Activated naive CD4-positive, alpha-beta T cell treated with anti-CD3 and anti-CD28 coated beads, Interleukin-2, amount 50 U/mL, for 72 hours (primary cell): ENCODE measurements around the gene SEC14L1. TPM values are rescaled to one million over a fixed set of nuclear protein-coding genes. Genes with fewer than 3 reads are reported as not detected.
A peak's percentile ranks its signal among the peaks of the same experiment; 100 is the strongest.
"Not testable (repeated sequence)": the region's sequence is repeated elsewhere in the genome, so short reads cannot be mapped to it uniquely, and the experiment has no call there.

Experiments
- ATAC-seq, 2 donors: fragments of 150-1000 bp; cut with Tn5 transposase; 2 replicates each; pipeline ENCODE4 v1.10.0; 2021; ENCODE audit warnings: mild to moderate bottlenecking in 2 of 2, moderate library complexity in 2 of 2
- DNase-seq, 2 donors: peaks; one replicate each; pipeline ENCODE4 v3.0.0; 2021 to 2022; ENCODE audit warnings: low spot score in 2 of 2
- H3K27ac Mint-ChIP-seq, 2 donors: one replicate each; pipeline ENCODE4 v1.8.0; 2022; ENCODE audit warnings: mild to moderate bottlenecking in 2 of 2, mixed read lengths in 2 of 2
- H3K36me3 Mint-ChIP-seq, 2 donors: one replicate each; pipeline ENCODE4 v1.8.0; 2022; ENCODE audit warnings: mixed read lengths in 2 of 2
- H3K9me3 Mint-ChIP-seq, 2 donors: one replicate each; pipeline ENCODE4 v1.8.0; 2022; ENCODE audit warnings: mixed read lengths in 2 of 2
- total RNA-seq, 2 donors: library from RNA; stranded (reverse); gene quantifications; one replicate each; pipeline ENCODE4 v1.2.3, GENCODE V29; 2022

Gene SEC14L1
- total RNA-seq, 2 donors from 2014 or later = 53.4 to 103 TPM

DNA sequence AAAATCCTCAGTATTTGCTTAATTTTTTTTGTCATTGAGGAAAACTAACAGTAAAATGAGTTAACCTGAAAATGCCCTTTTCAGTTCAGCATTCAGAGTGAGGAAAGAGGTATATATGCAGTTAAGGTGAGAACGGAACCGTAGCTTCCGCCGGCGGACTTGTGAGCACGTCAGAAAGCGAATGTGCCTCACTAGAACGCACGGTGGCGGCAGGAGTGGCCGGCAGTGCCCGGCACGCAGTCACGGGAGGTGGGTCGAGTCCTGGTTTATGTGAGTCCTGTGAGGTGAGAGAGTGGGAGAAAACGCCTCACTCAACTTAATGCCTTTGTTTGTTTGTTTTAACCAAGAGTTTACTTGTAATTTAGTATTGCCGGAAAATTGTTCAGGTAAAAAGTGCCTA lies 6.1 kb downstream of the SEC14L1 start:
- peaks cover 5 to 23% of the 10 kb centered on the region in 2 donors for H3K36me3 Mint-ChIP-seq
- no peaks in the 10 kb centered on the region for H3K9me3 Mint-ChIP-seq
- peak overlapping the region in 1 of 2 donors; percentile 45 for H3K27ac Mint-ChIP-seq
- DNase-seq (no peak), ATAC-seq (no peak)

GRCh38 chr17:77147357-77147801 lies 6.6 kb downstream of the SEC14L1 start:
- H3K9me3 Mint-ChIP-seq = no peaks in the 10 kb centered on the region
- peaks cover 4 to 21% of the 10 kb centered on the region in 2 donors for H3K36me3 Mint-ChIP-seq
- DNase-seq = no peak
- peak overlapping the region in 1 of 2 donors; percentile 45 for H3K27ac Mint-ChIP-seq
- peak in 1 of 2 donors; percentile 56 for ATAC-seq

DNA sequence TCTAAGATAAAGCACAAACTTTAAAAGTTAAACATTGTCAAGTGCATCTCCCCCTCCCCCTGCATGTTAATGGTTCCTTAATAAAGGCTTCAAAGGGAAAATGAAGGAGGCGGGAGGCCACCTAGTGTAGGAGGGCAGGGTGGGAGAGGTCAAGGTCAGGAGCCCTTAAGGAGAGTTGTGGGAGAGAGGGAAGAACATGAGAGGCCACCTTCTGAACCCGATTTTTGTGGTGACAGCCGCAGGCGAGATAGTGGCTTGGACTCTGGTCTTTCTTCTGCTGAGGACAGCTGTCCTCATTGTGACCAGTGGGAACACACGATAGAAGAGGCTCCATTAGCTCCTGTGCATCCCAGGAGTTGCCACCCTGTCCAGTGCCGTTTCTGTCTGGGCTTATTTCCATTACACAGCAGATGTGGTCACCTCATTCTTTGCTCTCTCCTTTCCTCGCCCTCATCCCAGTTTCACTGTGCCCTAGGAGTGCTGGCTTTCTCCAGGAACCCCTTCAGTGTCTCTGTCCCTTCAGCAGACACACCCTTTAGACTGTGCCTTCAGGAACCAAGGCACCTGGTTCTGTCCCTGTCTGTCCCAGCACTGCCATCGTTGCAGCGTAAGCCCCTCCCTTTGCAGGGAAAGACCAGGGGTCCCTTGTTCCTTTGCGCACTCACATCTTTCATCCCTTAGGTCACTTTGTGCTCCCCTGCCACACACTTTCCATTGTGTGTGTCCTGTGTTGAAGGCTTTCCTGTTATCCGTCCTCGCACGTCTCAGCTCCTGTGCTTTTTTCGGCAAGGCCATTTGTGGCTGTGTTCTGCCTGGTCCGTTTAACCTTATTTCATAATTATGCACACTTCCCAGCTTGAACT lies 7.5 kb downstream of the SEC14L1 start:
- Mint-ChIP-seq H3K9me3 (no peaks in the 10 kb centered on the region), H3K36me3 (peaks cover 4 to 19% of the 10 kb centered on the region in 2 donors), H3K27ac (peak overlapping the region in 1 of 2 donors; percentile 75)
- DNase-seq (no peak), ATAC-seq (no peak)

GRCh38 chr17:77148940-77149510 lies 8.3 kb downstream of the SEC14L1 start:
- H3K36me3 Mint-ChIP-seq = peaks cover 4 to 12% of the 10 kb centered on the region in 2 donors
- DNase-seq = no peak
- H3K27ac Mint-ChIP-seq = peak overlapping the region in 1 of 2 donors; percentile 75
- no peak for ATAC-seq
- H3K9me3 Mint-ChIP-seq = no peaks in the 10 kb centered on the region

GRCh38 chr17:77150196-77150595 lies 9.4 kb downstream of the SEC14L1 start:
- H3K27ac Mint-ChIP-seq = peak overlapping the region in 1 of 2 donors; percentile 83
- ATAC-seq (no peak), DNase-seq (no peak)
- H3K36me3 Mint-ChIP-seq = peaks cover 4 to 12% of the 10 kb centered on the region in 2 donors
- H3K9me3 Mint-ChIP-seq = no peaks in the 10 kb centered on the region

GRCh38 chr17:77151186-77151585 lies 10.4 kb downstream of the SEC14L1 start:
- Mint-ChIP-seq H3K9me3 (no peaks in the 10 kb centered on the region), H3K36me3 (peaks cover 4 to 12% of the 10 kb centered on the region in 2 donors), H3K27ac (no peak overlapping the region)
- DNase-seq (no peak), ATAC-seq (no peak)

GRCh38 chr17:77152056-77152455 lies 11.3 kb downstream of the SEC14L1 start:
- H3K27ac Mint-ChIP-seq = peak overlapping the region in 1 of 2 donors; percentile 70
- not testable (repeated sequence) for DNase-seq, H3K36me3 Mint-ChIP-seq, H3K9me3 Mint-ChIP-seq, ATAC-seq

GRCh38 chr17:77153472-77153871 lies 12.7 kb downstream of the SEC14L1 start:
- Mint-ChIP-seq H3K36me3 (peaks cover 10 to 11% of the 10 kb centered on the region in 2 donors), H3K9me3 (no peaks in the 10 kb centered on the region), H3K27ac (no peak overlapping the region)
- ATAC-seq (no peak), DNase-seq (no peak)

DNA sequence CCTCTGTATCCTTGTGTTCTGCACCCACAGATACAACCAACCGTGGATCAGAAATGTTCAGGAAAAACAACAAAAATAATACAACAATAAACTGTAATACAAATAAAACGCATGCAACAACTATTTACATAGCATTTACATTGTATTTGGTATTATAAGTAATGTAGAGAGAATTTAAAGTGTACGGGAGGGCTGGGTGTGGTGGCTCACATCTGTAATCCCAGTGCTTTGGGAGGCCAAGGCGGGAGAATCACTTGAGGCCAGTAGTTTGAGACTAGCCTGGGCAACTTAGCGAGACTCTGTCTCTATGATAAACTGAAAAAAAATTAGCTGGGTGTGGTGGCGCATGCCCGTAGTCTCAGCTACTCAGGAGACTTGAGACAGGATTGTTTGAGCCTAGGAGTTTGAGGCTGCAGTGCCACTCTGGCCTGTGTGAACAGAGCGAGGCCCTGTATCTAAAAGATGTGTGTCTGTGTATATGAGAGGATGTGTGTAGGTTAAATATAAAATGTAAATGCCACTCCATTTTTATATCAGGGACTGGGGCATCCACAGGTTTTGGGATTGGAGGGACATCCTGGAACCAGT lies 13.3 kb downstream of the SEC14L1 start:
- no peaks in the 10 kb centered on the region for H3K9me3 Mint-ChIP-seq
- H3K27ac Mint-ChIP-seq = peak overlapping the region in 1 of 2 donors; percentile 22
- no peak for ATAC-seq
- no peak for DNase-seq
- peaks cover 10 to 11% of the 10 kb centered on the region in 2 donors for H3K36me3 Mint-ChIP-seq

DNA sequence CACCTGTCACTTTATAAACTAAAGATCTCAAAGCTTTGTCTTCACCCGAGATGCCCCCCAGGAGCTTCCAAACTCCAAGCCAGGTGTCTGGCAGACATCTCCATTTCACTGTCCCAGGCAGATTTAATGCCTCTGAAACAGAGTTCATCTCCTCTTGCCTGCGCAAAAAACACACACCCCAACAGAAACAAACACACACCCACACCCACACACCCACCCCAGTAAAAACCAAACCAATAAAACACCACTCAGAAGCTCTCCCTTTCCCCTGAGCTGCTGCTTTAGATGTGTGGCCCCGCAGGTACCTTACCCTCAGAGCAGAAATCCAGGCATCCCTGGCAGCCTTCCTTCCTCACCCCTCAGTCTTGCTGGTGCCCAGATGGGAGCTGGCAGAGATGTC lies 14.4 kb downstream of the SEC14L1 start:
- peak overlapping the region; percentile 26 to 81 for H3K27ac Mint-ChIP-seq
- H3K36me3 Mint-ChIP-seq = peaks cover 8 to 11% of the 10 kb centered on the region in 2 donors
- DNase-seq (no peak), ATAC-seq (no peak)
- H3K9me3 Mint-ChIP-seq = no peaks in the 10 kb centered on the region

DNA sequence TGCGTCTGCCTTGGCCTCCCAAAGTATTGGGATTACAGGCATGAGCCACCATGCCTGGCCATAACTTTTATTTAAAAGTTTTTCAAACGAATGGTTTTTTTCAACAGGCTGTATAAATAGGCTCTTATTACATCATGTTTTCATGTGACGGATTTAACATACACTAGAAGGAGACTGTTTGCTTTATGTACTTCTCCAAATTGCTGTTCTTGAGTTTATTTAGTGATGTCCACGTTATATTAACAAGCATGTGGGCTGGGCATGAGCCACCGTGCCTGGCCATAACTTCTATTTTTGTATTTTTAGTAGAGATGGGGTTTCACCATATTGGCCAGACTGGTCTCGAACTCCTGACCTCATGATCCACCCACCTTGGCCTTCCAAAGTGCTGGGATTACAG lies 17.0 kb downstream of the SEC14L1 start:
- H3K36me3 Mint-ChIP-seq = peaks cover 6 to 11% of the 10 kb centered on the region in 2 donors
- DNase-seq, H3K9me3 Mint-ChIP-seq: not testable (repeated sequence)

GRCh38 chr17:77160091-77160874 lies 19.5 kb downstream of the SEC14L1 start:
- DNase-seq (no peak), ATAC-seq (no peak)
- no peak overlapping the region for H3K27ac Mint-ChIP-seq
- H3K36me3 Mint-ChIP-seq = peaks cover 6 to 23% of the 10 kb centered on the region in 2 donors
- peaks cover 0 to 5% of the 10 kb centered on the region in 2 donors for H3K9me3 Mint-ChIP-seq

More for the DNA sequence above, 17.0 kb downstream of the SEC14L1 start:
- ATAC-seq, H3K27ac Mint-ChIP-seq: not testable (repeated sequence)

DNA sequence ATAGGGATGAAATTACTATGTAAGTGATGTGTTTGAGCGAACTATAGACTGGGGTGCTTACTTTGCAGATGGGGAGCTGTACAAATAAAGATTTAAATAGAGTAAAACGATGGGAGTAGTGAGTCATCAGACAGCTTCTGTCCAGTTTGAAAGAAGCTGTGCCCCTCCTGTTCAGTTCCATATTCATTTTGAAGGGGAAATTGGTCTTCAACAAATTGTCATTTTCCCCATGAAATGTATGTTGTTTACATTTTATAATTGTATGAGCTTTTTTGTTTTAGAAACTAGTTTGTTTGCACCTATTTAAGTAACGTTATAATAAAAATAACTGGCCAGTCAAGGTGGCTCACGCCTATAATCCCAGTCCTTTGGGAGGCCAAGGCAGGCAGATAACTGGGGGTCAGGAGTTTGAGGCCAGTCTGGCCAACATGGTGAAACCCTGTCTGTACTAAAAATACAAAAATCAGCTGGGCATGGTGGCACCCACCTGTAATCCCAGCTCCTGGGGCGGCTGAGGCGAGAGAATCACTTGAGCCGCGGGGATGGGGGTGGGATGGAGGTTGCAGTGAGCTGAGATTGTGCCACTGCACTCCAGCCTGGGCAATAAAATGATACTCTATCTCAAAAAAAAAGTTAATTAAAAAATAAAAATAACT lies 20.2 kb downstream of the SEC14L1 start:
- Mint-ChIP-seq H3K27ac (no peak overlapping the region), H3K9me3 (peaks cover 0 to 5% of the 10 kb centered on the region in 2 donors), H3K36me3 (peaks cover 6 to 27% of the 10 kb centered on the region in 2 donors)
- ATAC-seq (no peak), DNase-seq (no peak)

GRCh38 chr17:77161953-77162352 lies 21.2 kb downstream of the SEC14L1 start:
- ATAC-seq = no peak
- Mint-ChIP-seq H3K9me3 (peaks cover 0 to 5% of the 10 kb centered on the region in 2 donors), H3K27ac (peak overlapping the region in 1 of 2 donors; percentile 61), H3K36me3 (peaks cover 6 to 32% of the 10 kb centered on the region in 2 donors)
- no peak for DNase-seq

GRCh38 chr17:77163001-77163400 lies 22.2 kb downstream of the SEC14L1 start:
- Mint-ChIP-seq H3K9me3 (peaks cover 7 to 12% of the 10 kb centered on the region in 2 donors), H3K27ac (peak overlapping the region in 1 of 2 donors; percentile 11), H3K36me3 (peaks cover 13 to 36% of the 10 kb centered on the region in 2 donors)
- no peak for ATAC-seq
- no peak for DNase-seq
